Measurements from ENCODE around the gene KYAT1.
A peak's percentile ranks its signal among the peaks of the same experiment; 100 is the strongest.

Gene KYAT1

GRCh38 chr9:128807827-128808226, 73.9 kb downstream of the KYAT1 start:
- Histone ChIP-seq H3K4me1 (ENCODE audit: control insufficient read depth in 2 of 2, insufficient read depth in 1 of 2, low read depth in 1 of 2, low read length in 2 of 2) (no peaks in the 10 kb centered on the region), H3K4me3 (ENCODE audit: low read length in 2 of 2) (no peak overlapping the region), H2BK120ac (ENCODE audit: low read depth, low read length) (no peak overlapping the region), H2BK5ac (ENCODE audit: low read length) (no peak overlapping the region), H3K4ac (ENCODE audit: low read length) (no peak overlapping the region), H3K9ac (ENCODE audit: low read depth, low read length, poor library complexity) (no peak overlapping the region), H4K8ac (ENCODE audit: low read depth, low read length) (no peak overlapping the region), H3K27me3 (ENCODE audit: control insufficient read depth in 3 of 3, insufficient read depth in 3 of 3, low read depth in 1 of 3, low read length in 3 of 3) (no peaks in the 10 kb centered on the region), H3K23ac (ENCODE audit: low read depth, low read length, poor library complexity) (no peak overlapping the region), H3K4me2 (ENCODE audit: insufficient read depth, low read length, poor library complexity, severe bottlenecking) (no peak overlapping the region), H2BK12ac (ENCODE audit: low read length) (no peak overlapping the region), H2BK15ac (ENCODE audit: low read length) (no peak overlapping the region), H3K14ac (ENCODE audit: low read length) (no peak overlapping the region), H3K27ac (replicated peaks; ENCODE audit: low read length) (no peak overlapping the region), H3K36me3 (replicated peaks in 1 of 2; ENCODE audit: control insufficient read depth in 2 of 2, insufficient read depth in 2 of 2, low read length in 2 of 2) (peaks cover 27 to 61% of the 10 kb centered on the region in 2 donors), H2AK5ac (ENCODE audit: low read depth, low read length) (no peak overlapping the region), H2AFZ (ENCODE audit: low read length) (no peak overlapping the region), H3K79me1 (ENCODE audit: low read depth, low read length) (no peaks in the 10 kb centered on the region), H4K91ac (ENCODE audit: low read depth, low read length, poor library complexity) (no peak overlapping the region), H3K9me3 (replicated peaks in 1 of 2; ENCODE audit: control insufficient read depth in 2 of 2, insufficient read depth in 1 of 2, low read depth in 1 of 2, low read length in 2 of 2) (no peaks in the 10 kb centered on the region), H3K18ac (ENCODE audit: low read length) (no peak overlapping the region)
- no CpG with 5 or more reads among the region's 14 CpGs for WGBS, 2 donors (ENCODE audit: extremely low coverage in 2 of 2, insufficient read length in 2 of 2, insufficient replicate concordance in 1 of 2)
- no peak for DNase-seq (ENCODE audit: low spot score)

DNA sequence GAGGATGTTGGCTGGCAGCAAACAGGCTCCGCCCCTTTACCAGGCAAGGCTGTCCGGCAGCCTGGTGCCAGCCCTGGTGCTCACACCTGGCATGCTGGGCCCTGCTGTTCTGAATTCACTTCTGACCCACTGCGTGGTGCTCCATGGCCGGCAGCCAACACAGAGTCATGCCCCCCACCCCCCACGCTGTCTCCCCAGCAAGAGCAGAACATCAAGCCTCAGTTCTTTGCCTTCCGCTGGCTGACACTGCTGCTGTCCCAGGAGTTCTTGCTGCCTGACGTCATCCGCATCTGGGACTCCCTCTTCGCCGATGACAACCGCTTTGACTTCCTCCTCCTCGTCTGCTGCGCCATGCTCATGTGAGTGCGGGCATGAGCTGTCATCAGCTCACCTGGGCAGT, 76.1 kb downstream of the KYAT1 start:
- no peaks in the 10 kb centered on the region for H3K79me1 ChIP-seq (ENCODE audit: low read depth, low read length)
- DNase-seq (ENCODE audit: low spot score) = no peak
- no peak overlapping the region for H3K18ac ChIP-seq (ENCODE audit: low read length)
- H3K4me1 ChIP-seq (ENCODE audit: control insufficient read depth in 2 of 2, insufficient read depth in 1 of 2, low read depth in 1 of 2, low read length in 2 of 2) = no peaks in the 10 kb centered on the region
- H3K27ac ChIP-seq (replicated peaks; ENCODE audit: low read length) = no peak overlapping the region
- no peak overlapping the region for H3K14ac ChIP-seq (ENCODE audit: low read length)
- WGBS, 2 donors (ENCODE audit: extremely low coverage in 2 of 2, insufficient read length in 2 of 2, insufficient replicate concordance in 1 of 2) = no CpG with 5 or more reads among the region's 14 CpGs
- H3K4ac ChIP-seq (ENCODE audit: low read length) = no peak overlapping the region
- H4K8ac ChIP-seq (ENCODE audit: low read depth, low read length) = no peak overlapping the region
- H2BK5ac ChIP-seq (ENCODE audit: low read length) = no peak overlapping the region
- peak overlapping the region; percentile 47 for H3K23ac ChIP-seq (ENCODE audit: low read depth, low read length, poor library complexity)
- H3K27me3 ChIP-seq (ENCODE audit: control insufficient read depth in 3 of 3, insufficient read depth in 3 of 3, low read depth in 1 of 3, low read length in 3 of 3) = no peaks in the 10 kb centered on the region
- H3K4me2 ChIP-seq (ENCODE audit: insufficient read depth, low read length, poor library complexity, severe bottlenecking) = no peak overlapping the region
- H2AFZ ChIP-seq (ENCODE audit: low read length) = no peak overlapping the region
- H3K36me3 ChIP-seq (replicated peaks in 1 of 2; ENCODE audit: control insufficient read depth in 2 of 2, insufficient read depth in 2 of 2, low read length in 2 of 2) = peaks cover 33 to 75% of the 10 kb centered on the region in 2 donors
- H3K9me3 ChIP-seq (replicated peaks in 1 of 2; ENCODE audit: control insufficient read depth in 2 of 2, insufficient read depth in 1 of 2, low read depth in 1 of 2, low read length in 2 of 2) = no peaks in the 10 kb centered on the region
- no peak overlapping the region for H2BK120ac ChIP-seq (ENCODE audit: low read depth, low read length)
- no peak overlapping the region for H2BK12ac ChIP-seq (ENCODE audit: low read length)
- H3K9ac ChIP-seq (ENCODE audit: low read depth, low read length, poor library complexity) = no peak overlapping the region
- no peak overlapping the region for H4K91ac ChIP-seq (ENCODE audit: low read depth, low read length, poor library complexity)
- no peak overlapping the region for H2AK5ac ChIP-seq (ENCODE audit: low read depth, low read length)
- no peak overlapping the region for H2BK15ac ChIP-seq (ENCODE audit: low read length)
- no peak overlapping the region for H3K4me3 ChIP-seq (ENCODE audit: low read length in 2 of 2)

GRCh38 chr9:128802482-128802881, 79.3 kb downstream of the KYAT1 start:
- Histone ChIP-seq H3K79me1 (ENCODE audit: low read depth, low read length) (no peaks in the 10 kb centered on the region), H3K23ac (ENCODE audit: low read depth, low read length, poor library complexity) (no peak overlapping the region), H2AFZ (ENCODE audit: low read length) (no peak overlapping the region), H3K27ac (replicated peaks; ENCODE audit: low read length) (no peak overlapping the region), H2AK5ac (ENCODE audit: low read depth, low read length) (no peak overlapping the region), H3K4ac (ENCODE audit: low read length) (no peak overlapping the region), H3K27me3 (ENCODE audit: control insufficient read depth in 3 of 3, insufficient read depth in 3 of 3, low read depth in 1 of 3, low read length in 3 of 3) (no peaks in the 10 kb centered on the region), H2BK15ac (ENCODE audit: low read length) (no peak overlapping the region), H4K8ac (ENCODE audit: low read depth, low read length) (no peak overlapping the region), H2BK120ac (ENCODE audit: low read depth, low read length) (no peak overlapping the region), H2BK12ac (ENCODE audit: low read length) (no peak overlapping the region), H3K9me3 (replicated peaks in 1 of 2; ENCODE audit: control insufficient read depth in 2 of 2, insufficient read depth in 1 of 2, low read depth in 1 of 2, low read length in 2 of 2) (no peaks in the 10 kb centered on the region), H3K4me3 (ENCODE audit: low read length in 2 of 2) (no peak overlapping the region), H3K14ac (ENCODE audit: low read length) (no peak overlapping the region), H3K4me1 (ENCODE audit: control insufficient read depth in 2 of 2, insufficient read depth in 1 of 2, low read depth in 1 of 2, low read length in 2 of 2) (no peaks in the 10 kb centered on the region), H3K36me3 (replicated peaks in 1 of 2; ENCODE audit: control insufficient read depth in 2 of 2, insufficient read depth in 2 of 2, low read length in 2 of 2) (peaks cover 39 to 83% of the 10 kb centered on the region in 2 donors), H3K9ac (ENCODE audit: low read depth, low read length, poor library complexity) (no peak overlapping the region), H3K18ac (ENCODE audit: low read length) (no peak overlapping the region), H3K4me2 (ENCODE audit: insufficient read depth, low read length, poor library complexity, severe bottlenecking) (no peak overlapping the region), H4K91ac (ENCODE audit: low read depth, low read length, poor library complexity) (no peak overlapping the region), H2BK5ac (ENCODE audit: low read length) (no peak overlapping the region)
- WGBS, 2 donors (ENCODE audit: extremely low coverage in 2 of 2, insufficient read length in 2 of 2, insufficient replicate concordance in 1 of 2) = no CpG with 5 or more reads among the region's 4 CpGs
- no peak for DNase-seq (ENCODE audit: low spot score)

- Histone ChIP-seq H2BK12ac (ENCODE audit: low read length) (no peak overlapping the region), H3K79me1 (ENCODE audit: low read depth, low read length) (no peaks in the 10 kb centered on the region), H2BK5ac (ENCODE audit: low read length) (no peak overlapping the region), H2AFZ (ENCODE audit: low read length) (no peak overlapping the region), H3K4me2 (ENCODE audit: insufficient read depth, low read length, poor library complexity, severe bottlenecking) (no peak overlapping the region), H3K14ac (ENCODE audit: low read length) (no peak overlapping the region), H3K18ac (ENCODE audit: low read length) (no peak overlapping the region), H3K27me3 (ENCODE audit: control insufficient read depth in 3 of 3, insufficient read depth in 3 of 3, low read depth in 1 of 3, low read length in 3 of 3) (no peaks in the 10 kb centered on the region), H2AK5ac (ENCODE audit: low read depth, low read length) (no peak overlapping the region), H3K4me3 (ENCODE audit: low read length in 2 of 2) (no peak overlapping the region), H3K23ac (ENCODE audit: low read depth, low read length, poor library complexity) (no peak overlapping the region), H2BK120ac (ENCODE audit: low read depth, low read length) (no peak overlapping the region), H3K36me3 (replicated peaks in 1 of 2; ENCODE audit: control insufficient read depth in 2 of 2, insufficient read depth in 2 of 2, low read length in 2 of 2) (peaks cover 31 to 77% of the 10 kb centered on the region in 2 donors), H3K27ac (replicated peaks; ENCODE audit: low read length) (no peak overlapping the region), H3K4me1 (ENCODE audit: control insufficient read depth in 2 of 2, insufficient read depth in 1 of 2, low read depth in 1 of 2, low read length in 2 of 2) (no peaks in the 10 kb centered on the region), H3K9ac (ENCODE audit: low read depth, low read length, poor library complexity) (no peak overlapping the region), H2BK15ac (ENCODE audit: low read length) (no peak overlapping the region), H3K9me3 (replicated peaks in 1 of 2; ENCODE audit: control insufficient read depth in 2 of 2, insufficient read depth in 1 of 2, low read depth in 1 of 2, low read length in 2 of 2) (no peaks in the 10 kb centered on the region), H4K8ac (ENCODE audit: low read depth, low read length) (no peak overlapping the region), H3K4ac (ENCODE audit: low read length) (no peak overlapping the region), H4K91ac (ENCODE audit: low read depth, low read length, poor library complexity) (no peak overlapping the region)
- no CpG with 5 or more reads among the region's 7 CpGs for WGBS, 2 donors (ENCODE audit: extremely low coverage in 2 of 2, insufficient read length in 2 of 2, insufficient replicate concordance in 1 of 2)
- DNase-seq (ENCODE audit: low spot score) = no peak
Observed at GRCh38 chr9:128800061-128800460, 81.7 kb downstream of the KYAT1 start.
